Measurements from ENCODE around the gene ALKBH3. TPM values are rescaled to one million over a fixed set of nuclear protein-coding genes. Genes with fewer than 3 reads are reported as not detected.

The ALKBH3 gene
- total RNA-seq, 1 experiment from 2014 or later = 65.6 TPM

DNA sequence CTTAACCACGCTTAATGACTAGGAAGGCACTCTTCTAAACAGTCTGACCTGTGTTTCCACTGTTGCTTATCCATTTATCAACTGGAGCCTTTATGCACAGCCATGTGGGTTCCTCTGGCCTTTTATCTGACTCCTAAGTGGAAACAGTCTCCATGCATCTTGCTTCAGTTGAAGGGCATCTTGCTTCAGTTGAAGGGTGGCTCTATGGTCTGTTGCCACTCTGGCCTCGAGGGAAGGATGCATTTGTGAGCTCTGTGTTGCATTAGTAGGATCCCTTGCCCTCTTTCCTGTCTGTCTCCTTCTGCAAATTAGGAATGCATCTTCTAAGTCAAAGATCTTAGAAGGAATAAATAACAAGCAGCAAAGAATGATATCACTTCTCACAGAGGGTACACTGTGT, 36.0 kb downstream of the ALKBH3 start:
- in situ Hi-C loops (cut with HindIII; ENCODE audit: low pct_unique_long_range_greater_than_20kb, low sequenced_read_pairs) = no loop called here
- no peak for DNase-seq (ENCODE audit: low read depth, low spot score)

DNA sequence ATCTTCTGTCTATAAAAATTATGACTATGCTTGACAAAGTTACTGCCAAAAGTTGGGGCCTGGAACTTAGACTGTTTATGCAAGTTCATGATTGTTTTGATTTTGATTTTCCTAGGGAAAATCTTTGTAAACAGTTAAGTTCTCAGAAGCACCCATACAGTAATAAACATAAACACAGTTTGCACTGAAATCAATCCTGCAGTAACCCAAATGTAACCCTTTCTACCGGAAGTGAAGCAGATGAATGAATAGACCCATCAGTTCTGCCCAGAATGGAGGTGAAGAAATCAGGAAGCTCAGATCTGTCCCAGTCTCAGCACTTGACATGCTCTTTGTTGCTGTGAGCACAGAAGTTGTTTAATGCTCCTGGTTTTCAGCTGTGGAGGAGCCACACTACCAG, 37.2 kb downstream of the ALKBH3 start:
- no peak for DNase-seq (ENCODE audit: low read depth, low spot score)
- in situ Hi-C loops (cut with HindIII; ENCODE audit: low pct_unique_long_range_greater_than_20kb, low sequenced_read_pairs) = no loop called here

DNA sequence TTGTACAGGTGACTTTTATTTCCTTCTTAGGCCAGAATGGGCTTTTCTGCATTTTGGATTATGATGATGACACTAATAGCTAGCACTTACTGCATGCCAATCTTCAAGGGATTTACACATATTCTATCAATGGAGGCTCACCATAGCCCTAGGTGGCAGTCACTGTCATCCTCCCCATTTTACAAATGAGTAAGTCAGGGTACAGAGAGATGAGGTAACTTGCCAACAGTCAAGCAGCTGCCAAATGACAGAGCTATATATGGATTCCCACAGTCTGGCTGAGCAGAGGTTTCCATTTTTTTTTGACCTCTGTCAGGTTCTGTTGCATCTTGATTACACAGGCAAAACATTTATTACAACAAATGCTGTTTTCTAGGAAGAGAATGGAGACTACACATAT, 38.0 kb downstream of the ALKBH3 start:
- in situ Hi-C loops (cut with HindIII; ENCODE audit: low pct_unique_long_range_greater_than_20kb, low sequenced_read_pairs) = no loop called here
- DNase-seq (ENCODE audit: low read depth, low spot score) = no peak

DNA sequence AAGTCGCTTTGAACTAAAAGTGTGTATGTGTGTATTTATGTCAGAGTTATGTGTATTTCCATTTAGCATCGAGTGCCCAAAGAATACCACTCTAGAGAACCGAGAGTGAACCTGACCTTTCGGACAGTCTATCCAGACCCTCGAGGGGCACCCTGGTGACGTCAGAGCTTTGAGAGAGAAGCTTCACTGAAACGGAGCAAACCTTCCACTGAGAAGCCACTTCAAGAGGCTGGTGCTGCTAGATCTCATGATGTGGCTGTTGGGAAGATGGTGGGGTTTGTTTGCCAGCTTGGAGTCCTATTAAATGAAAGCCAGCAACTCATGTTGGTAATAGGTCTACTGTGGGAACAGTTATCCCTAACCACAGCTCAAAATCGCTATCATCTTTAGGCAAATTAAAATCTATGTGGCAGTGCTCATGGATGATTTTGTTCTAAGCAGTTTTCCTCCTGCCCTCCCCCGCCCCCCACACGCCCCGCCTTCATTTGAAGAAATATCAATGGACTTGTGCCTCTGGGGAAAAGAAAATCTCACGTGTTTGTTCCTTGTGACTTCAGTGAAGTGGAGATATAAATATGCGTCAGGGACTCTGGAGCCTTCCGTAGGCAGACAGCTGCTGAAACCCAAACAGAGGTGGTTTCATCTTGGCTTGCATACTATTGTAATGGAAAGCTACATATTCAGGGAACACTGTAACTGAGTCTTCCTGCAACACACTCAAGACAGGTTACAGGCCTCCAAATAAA, 39.4 kb downstream of the ALKBH3 start:
- DNase-seq (ENCODE audit: low read depth, low spot score) = peak; percentile 93
- in situ Hi-C loops (cut with HindIII; ENCODE audit: low pct_unique_long_range_greater_than_20kb, low sequenced_read_pairs) = no loop called here

DNA sequence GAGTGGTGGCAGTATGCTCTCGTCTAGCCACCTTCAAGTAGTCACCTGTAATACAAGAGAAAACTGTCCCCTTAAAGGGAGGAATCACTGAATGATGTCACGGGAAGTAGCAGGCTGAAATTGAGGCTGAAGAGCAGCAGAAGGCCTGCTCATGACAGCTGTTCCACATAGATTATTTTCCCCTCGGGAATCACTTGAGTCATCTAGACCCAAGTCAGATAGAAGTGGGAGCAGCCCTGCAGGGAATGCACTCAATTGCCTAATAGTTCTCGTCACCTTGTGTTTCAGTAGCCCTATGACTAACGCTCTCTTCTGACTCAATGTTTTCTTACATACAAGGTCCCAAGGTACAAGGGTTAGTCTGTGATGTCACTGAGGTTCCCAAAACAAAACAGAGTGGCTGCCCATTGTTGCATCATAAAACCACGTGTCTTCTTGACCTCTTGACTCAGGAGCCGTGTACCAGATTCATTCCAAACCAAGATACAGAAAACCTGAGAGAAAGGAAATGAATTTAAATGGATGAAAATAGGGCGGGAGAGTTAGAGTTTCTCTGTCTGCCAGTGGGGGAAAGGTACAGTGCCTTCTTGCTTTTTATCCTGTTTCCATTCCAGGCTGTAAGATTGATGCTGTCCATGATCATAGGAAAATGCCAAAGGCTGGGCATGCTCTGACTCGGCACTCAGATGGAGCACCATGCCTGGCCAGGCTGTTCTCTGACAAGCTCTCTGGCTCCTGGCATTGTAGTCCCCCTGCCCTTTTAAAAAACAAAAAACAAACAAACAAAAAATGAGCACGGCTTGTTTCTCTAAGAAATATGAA, 40.2 kb downstream of the ALKBH3 start:
- in situ Hi-C loops (cut with HindIII; ENCODE audit: low pct_unique_long_range_greater_than_20kb, low sequenced_read_pairs) = no loop called here
- DNase-seq (ENCODE audit: low read depth, low spot score) = peak; percentile 96

DNA sequence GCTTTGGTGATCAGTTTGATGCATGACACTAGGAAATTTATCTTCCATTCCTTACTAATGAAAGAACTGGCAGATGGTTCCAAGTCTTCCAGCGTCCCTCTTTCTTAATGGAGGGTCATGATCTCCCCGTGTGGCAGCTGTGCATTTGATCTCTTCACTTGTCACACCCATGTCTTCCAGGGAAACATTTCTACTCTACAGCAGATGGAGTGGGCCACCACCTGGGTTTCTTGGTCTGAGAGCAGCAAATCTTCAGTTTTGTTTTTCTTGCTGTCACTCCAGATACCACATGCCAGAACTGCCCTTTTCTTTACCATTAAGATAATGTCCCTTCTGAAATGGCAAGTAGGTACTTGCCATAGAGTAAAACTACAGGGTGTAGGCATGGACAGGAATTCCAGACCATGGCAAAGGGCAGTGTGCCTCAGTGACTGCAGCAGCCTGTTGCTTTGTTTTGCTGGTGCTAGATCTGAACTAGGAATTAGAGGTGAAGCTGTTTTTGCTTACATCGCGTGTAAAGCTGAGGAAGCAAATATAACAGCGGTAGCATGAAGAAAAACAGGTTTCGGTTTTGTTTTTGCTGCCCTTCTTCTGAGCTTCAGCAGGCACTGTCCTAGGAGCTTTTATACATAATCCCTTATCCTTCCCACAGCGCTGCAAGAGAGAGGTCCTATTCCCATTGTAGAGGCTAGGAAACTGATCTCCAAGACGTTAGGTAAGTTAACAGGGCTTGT, 41.1 kb downstream of the ALKBH3 start:
- DNase-seq (ENCODE audit: low read depth, low spot score) = no peak
- in situ Hi-C loops (cut with HindIII; ENCODE audit: low pct_unique_long_range_greater_than_20kb, low sequenced_read_pairs) = no loop called here

DNA sequence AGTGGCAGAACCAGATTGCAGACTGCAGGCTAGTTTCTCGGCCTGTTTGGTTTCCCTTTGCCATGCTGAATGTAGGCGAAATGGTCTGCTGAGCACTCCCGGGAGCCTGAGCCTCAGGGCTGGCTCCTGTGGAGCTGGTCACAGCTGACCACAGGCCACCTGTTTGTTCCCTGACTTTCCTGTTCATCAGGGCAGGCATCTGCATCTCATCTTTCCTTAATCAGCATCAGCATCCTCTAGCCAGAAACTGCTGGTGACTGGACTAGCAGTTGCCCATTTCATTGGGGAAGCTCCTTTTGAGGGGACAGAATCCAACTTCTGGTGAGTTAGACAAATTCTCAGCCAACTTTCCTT, 41.6 kb downstream of the ALKBH3 start:
- in situ Hi-C loops (cut with HindIII; ENCODE audit: low pct_unique_long_range_greater_than_20kb, low sequenced_read_pairs) = no loop called here
- DNase-seq (ENCODE audit: low read depth, low spot score) = no peak

DNA sequence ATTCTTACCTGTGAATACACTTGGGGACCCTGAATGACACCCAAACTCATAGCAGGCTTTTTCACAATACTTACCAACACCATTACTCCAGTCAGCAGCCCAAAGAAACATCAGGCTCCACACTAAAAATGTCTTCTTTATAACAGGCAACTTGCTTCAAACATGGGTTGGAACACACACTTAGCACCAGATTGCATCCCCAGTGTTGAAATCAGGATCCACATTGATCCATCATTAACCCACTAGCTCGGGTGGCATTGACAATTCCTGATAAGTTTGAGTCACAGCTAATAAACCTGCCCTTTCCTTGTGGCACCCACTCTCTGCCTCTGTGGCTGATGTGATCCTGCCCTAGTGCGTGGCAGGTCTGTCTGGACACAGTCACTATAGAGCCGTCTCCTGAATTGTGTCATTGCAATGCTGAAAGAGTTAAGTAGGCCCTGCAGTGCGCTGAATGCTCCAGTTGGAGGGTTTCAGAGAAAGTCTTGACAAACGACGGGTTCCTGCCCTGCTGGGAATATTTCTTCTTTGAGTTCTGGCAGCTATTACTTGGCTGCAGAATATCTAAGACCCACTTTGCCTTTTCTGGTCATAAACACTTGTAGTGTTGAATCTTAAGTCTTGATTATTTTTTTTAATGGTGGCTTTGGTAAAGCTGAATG, 42.2 kb downstream of the ALKBH3 start:
- in situ Hi-C loops (cut with HindIII; ENCODE audit: low pct_unique_long_range_greater_than_20kb, low sequenced_read_pairs) = no loop called here
- DNase-seq (ENCODE audit: low read depth, low spot score) = no peak

DNA sequence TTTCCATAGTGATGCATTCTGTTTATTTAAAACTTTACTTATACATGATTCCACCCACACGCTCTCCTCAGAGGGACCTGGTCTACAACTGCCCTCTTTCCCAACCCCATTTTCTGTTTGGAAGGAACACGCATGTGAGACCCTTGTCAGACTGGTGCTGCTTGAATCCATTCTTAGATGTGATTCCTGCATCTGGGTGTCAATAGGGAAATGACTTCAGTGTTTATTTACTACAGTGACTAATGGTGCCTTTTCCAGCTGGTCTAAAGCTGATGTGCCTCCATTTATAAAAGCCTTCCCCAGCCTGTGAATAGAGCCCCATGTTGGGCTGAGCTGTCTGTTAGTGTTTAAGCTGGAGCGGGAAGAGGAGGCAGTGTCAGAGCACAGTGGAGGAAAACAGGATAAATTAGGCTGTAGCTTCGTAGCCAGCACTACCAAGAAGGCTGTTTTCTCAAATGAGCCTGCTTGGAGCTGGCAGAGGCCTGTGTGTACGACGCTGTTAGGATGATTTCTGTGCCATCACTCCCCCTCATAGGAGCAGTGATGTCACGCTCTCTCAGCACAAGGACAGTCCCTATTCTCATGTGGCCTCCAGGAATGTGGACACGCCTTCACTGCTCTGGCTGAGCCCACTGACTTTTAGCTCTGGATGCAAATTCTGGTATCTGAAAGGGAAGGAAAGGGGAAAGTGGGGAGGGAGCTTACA, 42.9 kb downstream of the ALKBH3 start:
- in situ Hi-C loops (cut with HindIII; ENCODE audit: low pct_unique_long_range_greater_than_20kb, low sequenced_read_pairs) = no loop called here
- no peak for DNase-seq (ENCODE audit: low read depth, low spot score)

DNA sequence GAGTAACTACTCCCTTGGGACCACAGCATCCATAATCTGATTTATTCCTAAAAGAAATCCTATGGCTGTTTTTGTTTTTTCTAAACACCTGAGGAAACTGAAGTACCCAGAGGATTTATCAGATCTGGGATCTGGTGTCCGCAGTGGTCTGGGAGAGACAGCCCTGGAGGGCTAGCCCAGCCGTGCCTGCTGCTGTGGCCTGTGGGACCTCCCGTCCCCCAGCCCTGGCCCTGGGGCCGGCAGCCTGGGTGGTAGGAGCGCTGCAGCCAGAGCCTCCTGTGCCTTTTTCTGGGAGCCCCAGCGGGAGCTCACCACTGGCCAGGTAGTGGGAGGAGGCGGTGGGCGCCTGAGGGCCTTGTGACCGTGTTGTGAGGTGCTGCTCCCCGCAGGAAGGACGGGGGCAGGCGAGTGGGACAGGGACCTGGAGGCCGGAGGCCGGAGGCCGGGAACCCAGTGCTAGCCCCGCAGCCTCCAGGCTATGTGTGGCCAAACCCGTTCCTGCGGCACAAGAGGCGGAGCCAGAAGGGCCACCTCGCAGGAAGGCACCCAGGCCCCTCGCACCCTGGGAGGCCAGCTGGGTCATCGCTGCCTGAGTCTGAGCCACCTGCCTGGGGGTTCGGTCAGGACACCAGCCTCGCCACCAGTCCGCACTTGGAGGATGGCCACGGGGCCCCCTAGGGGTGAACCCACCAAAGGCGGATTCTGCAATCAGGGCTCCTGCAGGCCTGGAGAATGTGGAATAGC, 43.7 kb downstream of the ALKBH3 start:
- in situ Hi-C loops (cut with HindIII; ENCODE audit: low pct_unique_long_range_greater_than_20kb, low sequenced_read_pairs) = no loop called here

DNA sequence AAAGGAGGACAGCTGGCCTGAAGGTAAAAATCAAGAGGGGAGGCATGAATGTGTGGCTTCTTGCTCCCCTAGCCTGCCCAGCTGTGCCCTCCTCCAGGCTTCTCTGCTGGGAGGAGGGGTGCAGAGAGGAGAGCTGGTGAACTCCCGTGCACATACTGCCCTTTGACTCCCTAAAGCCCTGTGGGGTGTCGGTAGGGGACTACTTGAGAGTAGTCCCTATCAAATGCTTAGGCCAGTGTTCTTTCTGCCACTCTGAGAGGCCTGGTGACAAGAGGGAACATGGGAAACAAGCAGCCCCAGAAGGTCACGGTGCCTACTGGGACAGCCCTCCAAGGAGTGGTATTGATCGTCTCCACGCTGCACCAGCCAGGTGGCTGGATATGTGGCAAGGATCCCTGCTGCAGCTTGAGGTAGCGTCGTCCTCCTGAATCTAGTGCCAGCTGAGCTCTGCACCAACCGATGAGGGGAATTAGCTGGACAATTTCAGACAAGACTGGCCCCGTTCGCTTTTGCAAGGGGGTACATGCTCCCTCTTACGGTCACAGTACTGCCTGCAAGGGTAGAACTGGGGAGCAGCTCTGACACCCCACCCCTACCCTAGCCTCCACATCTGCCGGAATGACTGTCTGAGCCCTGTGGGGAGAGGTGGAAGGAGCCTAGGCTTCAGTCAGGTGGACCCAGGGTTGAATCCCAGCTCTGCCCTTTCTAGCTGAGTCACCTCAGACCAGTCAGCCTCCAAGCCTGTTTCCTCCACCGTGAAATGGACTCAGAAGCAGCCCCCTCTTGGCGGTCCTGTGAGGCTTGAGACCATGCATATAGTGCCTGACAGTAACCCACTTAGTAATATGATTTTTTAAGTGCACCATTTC, 44.7 kb downstream of the ALKBH3 start:
- no peak for DNase-seq (ENCODE audit: low read depth, low spot score)
- in situ Hi-C loops (cut with HindIII; ENCODE audit: low pct_unique_long_range_greater_than_20kb, low sequenced_read_pairs) = no loop called here

More for the DNA sequence above, 43.7 kb downstream of the ALKBH3 start:
- no peak for DNase-seq (ENCODE audit: low read depth, low spot score)

DNA sequence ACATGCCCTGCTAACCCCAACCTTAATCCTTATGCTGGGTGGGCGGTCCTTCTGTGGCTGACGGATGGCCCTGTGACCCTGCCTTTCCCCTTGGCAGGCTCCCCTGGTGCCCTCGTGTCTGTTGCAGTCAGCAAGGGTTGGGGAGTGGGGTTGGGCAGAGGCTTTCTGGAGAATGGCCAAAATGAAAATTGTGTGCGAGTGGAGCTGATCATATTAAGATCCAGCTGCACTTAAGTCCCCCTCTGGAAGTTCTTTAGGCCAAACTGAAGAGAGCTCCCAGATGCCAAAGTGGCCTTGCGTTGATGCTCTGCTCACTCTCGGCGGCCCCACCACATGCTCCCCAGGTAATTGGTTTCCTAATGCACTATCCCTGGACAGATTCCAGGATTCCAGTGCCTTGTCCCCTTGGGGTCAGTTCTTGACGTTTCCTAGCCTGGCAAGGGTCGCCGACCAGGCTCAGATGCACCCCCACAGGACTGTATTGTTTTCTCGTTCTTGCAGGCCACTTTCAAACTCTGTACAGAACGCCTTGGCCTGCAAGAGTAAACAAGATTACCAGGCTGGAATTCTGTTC, 45.4 kb downstream of the ALKBH3 start:
- in situ Hi-C loops (cut with HindIII; ENCODE audit: low pct_unique_long_range_greater_than_20kb, low sequenced_read_pairs) = no loop called here
- no peak for DNase-seq (ENCODE audit: low read depth, low spot score)

DNA sequence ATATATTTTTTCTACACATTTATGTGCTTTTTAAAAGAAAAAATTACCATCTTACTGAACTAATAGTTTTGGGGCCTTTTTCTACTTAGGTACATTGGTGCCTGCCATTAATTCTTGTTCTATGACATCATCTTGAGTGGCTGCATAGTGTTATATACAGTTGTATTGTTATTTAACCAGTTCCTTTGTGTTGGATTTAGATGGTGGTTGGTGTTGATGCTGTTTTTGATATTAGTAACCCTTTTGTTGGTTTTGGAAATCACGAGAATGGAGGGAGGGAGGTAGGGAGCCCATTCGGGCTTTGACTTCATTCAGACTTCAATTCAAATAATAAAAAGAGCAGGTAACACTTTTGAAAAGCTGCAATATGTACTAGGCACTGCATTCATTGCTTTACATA, 46.4 kb downstream of the ALKBH3 start:
- in situ Hi-C loops (cut with HindIII; ENCODE audit: low pct_unique_long_range_greater_than_20kb, low sequenced_read_pairs) = no loop called here
- no peak for DNase-seq (ENCODE audit: low read depth, low spot score)

DNA sequence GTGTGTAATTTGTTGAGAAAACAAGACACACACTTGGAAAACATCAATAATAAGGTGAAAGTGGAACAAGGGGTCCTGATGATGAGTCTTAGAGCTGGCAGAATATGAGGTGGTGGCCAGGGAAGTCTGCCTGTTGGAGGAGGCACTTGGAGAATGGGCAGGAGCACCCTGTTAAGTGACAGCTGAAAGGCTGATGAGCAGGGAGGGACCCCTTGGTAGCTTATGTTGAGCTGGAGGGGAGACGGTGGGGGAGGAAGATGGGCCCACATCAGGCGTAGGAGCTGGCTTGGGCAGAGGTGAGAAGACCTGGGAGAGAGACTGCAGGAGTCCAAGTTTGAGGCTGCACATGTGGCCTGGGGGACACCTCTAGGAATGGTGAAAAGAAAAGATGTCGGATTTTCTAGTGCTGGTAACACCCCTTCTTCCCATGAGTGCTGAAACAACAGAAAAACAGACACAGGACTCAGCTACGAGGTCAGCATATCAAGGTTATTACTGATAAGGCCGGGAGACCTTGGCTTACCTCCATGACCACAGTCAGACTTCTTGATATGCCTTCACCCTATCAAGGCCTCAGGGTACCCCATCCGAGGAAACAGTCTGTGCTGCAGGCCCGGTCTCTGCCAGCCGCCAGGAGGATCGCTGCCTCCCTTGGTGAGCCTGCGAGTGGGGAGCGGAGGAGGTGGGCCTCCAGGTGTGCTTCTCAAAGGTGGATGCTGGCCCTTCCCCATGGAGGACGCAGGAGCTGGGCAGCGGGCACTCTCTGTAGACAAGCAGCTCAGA, 47.5 kb downstream of the ALKBH3 start:
- no peak for DNase-seq (ENCODE audit: low read depth, low spot score)
- in situ Hi-C loops (cut with HindIII; ENCODE audit: low pct_unique_long_range_greater_than_20kb, low sequenced_read_pairs) = no loop called here

DNA sequence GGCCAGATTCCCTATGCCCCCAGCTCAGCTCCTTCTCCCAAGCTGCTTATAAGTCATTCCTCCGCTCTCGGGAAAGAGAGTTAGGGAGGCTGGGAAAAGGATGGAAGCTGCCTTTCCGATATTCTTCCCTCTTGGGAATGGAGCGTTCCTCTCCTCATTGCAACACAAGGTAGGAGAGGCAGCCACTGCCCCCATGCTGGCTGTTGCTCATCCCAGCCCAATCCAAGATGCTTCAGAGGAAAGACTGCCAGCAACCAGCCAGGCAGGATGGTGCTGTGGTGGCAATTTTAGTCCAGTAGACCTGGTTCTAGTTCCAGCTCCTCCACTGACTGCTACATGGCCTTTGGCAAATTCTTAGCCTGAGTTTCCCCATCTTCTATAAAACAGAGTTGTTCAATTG, 48.1 kb downstream of the ALKBH3 start:
- in situ Hi-C loops (cut with HindIII; ENCODE audit: low pct_unique_long_range_greater_than_20kb, low sequenced_read_pairs) = no loop called here
- no peak for DNase-seq (ENCODE audit: low read depth, low spot score)
